K562 (cell line): ENCODE measurements around the gene YES1. TPM values are rescaled to one million over a fixed set of nuclear protein-coding genes. Genes with fewer than 3 reads are reported as not detected.
A peak's percentile ranks its signal among the peaks of the same experiment; 100 is the strongest.

ENCODE experiments used
- AFF4 ChIP-seq: sonication (generic); formaldehyde crosslinking; IDR thresholded peaks from 2 replicates; pipeline ENCODE4 v1.8.0; 2023; ENCODE audit warnings: mild to moderate bottlenecking, missing genetic modification reagents
- CHD2 ChIP-seq: IDR thresholded peaks from 2 replicates; pipeline ENCODE4 v1.6.1; 2011; ENCODE audit warnings: low read depth, low read length
- CREB1 ChIP-seq, 2 experiments: sonication (generic) in 1 of 2; formaldehyde crosslinking in 1 of 2; IDR thresholded peaks; 2 replicates each; pipeline versions ENCODE4 v1.6.1 to v1.8.0; 2012 to 2022; ENCODE audit warnings: inconsistent platforms in 1 of 2, mild to moderate bottlenecking in 1 of 2, missing genetic modification reagents in 1 of 2, moderate library complexity in 1 of 2
- GABPB1 ChIP-seq: sonication (generic); formaldehyde crosslinking; IDR thresholded peaks from 2 replicates; pipeline ENCODE4 v1.8.0; 2022; ENCODE audit warnings: mild to moderate bottlenecking, missing genetic modification reagents
- HMGXB4 ChIP-seq: sonication (generic); formaldehyde crosslinking; IDR thresholded peaks from 2 replicates; pipeline ENCODE4 v1.8.1; 2023; ENCODE audit warnings: mild to moderate bottlenecking, missing genetic modification reagents
- JUNB ChIP-seq: fragments of 450-650 bp; formaldehyde crosslinking; conservative IDR thresholded peaks from 2 replicates; pipeline ENCODE4 v1.4.0; 2020; ENCODE audit warnings: mild to moderate bottlenecking
- MTA2 ChIP-seq: fragments of 450-650 bp; IDR thresholded peaks from 2 replicates; pipeline ENCODE4 v1.6.1; 2016; ENCODE audit warnings: low read depth
- NCOR1 ChIP-seq: fragments of 450-650 bp; IDR thresholded peaks from 2 replicates; pipeline ENCODE4 v1.6.1; 2016; ENCODE audit warnings: mild to moderate bottlenecking, moderate library complexity
- SMARCA4 ChIP-seq: fragments of 450-650 bp; IDR thresholded peaks from 2 replicates; pipeline ENCODE4 v1.6.1; 2016
- SOX6 ChIP-seq: fragments of 450-650 bp; IDR thresholded peaks from 2 replicates; pipeline ENCODE4 v1.6.1; 2014; ENCODE audit warnings: mild to moderate bottlenecking
- TAL1 ChIP-seq: fragments of 450-650 bp; IDR thresholded peaks from 2 replicates; pipeline ENCODE4 v1.6.1; 2016; ENCODE audit warnings: mild to moderate bottlenecking
- TARDBP ChIP-seq: fragments of 450-650 bp; IDR thresholded peaks from 2 replicates; pipeline ENCODE4 v1.6.1; 2016
- UBTF ChIP-seq, 2 experiments: IDR thresholded peaks; 2 replicates each; pipeline ENCODE4 v1.6.1; 2012; ENCODE audit warnings: improper control_type of control experiment in 2 of 2, low read depth in 2 of 2, low read length in 2 of 2, borderline replicate concordance in 1 of 2
- ZBTB26 ChIP-seq: fragments of 450-650 bp; formaldehyde crosslinking; IDR thresholded peaks from 2 replicates; pipeline ENCODE4 v1.4.0; 2022; ENCODE audit warnings: missing genetic modification characterization
- ZMIZ1 ChIP-seq, 2 experiments: fragments of 150-350 bp in 1 of 2; IDR thresholded peaks; 2 replicates each; pipeline ENCODE4 v1.6.1; 2012 to 2016; ENCODE audit warnings: low read depth in 2 of 2, low read length in 2 of 2, mild to moderate bottlenecking in 1 of 2, moderate library complexity in 1 of 2
- polyA plus RNA-seq, 8 experiments: library from polyadenylated mRNA; depleted of rRNA in 4 of 8; stranded (reverse) in 5 of 8; unstranded in 3 of 8; fragments of >200 nt; fragmentation: Nextera tagmentation in 2 of 8; fragmentation: Illumina TruSeq in 1 of 8; extraction: Ambion mirVana in 2 of 8; extraction: Trizol in 1 of 8; gene quantifications; 2 replicates each; pipeline versions ENCODE4 v1.2.1 to v1.2.3, GENCODE V29; 2011 to 2014; ENCODE audit warnings: inconsistent platforms in 1 of 8, missing spikeins in 1 of 8
- total RNA-seq, 7 experiments: library from RNA; depleted of rRNA in 6 of 7; stranded (reverse); fragments of >200 nt in 6 of 7; fragmentation: Illumina TruSeq in 2 of 7; extraction: Trizol in 2 of 7; gene quantifications; 2 replicates each; pipeline versions ENCODE4 v1.2.1 to v1.2.3, GENCODE V29; 2011 to 2021; ENCODE audit warnings: low replicate concordance in 1 of 7

YES1 gene
- total and polyA plus RNA-seq, 9 of the 15 experiments (the other 6 are each of a cell fraction or from before 2014, with no cell fraction given), result 37.2 to 115 (median 77.7) TPM

GRCh38 chr18:830315-830901 lies 18.4 kb upstream of the YES1 start (continued):
- TF ChIP-seq SOX6 (peak; percentile 93), HMGXB4 (CRISPR knock-in tag) (no peak), CHD2 (no peak), CREB1 (IDR thresholded peaks at IDR 0.05) (peak; percentile 26; the same call in 1 of the 2 replicates), CREB1 (CRISPR knock-in tag; IDR thresholded peaks at IDR 0.05) (no peak), ZMIZ1 (IDR thresholded peaks at IDR 0.05; ENCODE audit: low read depth in 2 of 2, low read length in 2 of 2) (no peak), TAL1 (0 out of 2 replicates have a peak, but pooled peaks have one; percentile 11), TARDBP (peak; percentile 42; the same call in 1 of the 2 replicates), ZBTB26 (CRISPR knock-in tag) (0 out of 2 replicates have a peak, but pooled peaks have one; percentile 18), JUNB (CRISPR knock-in tag) (peak; percentile 60; the same call in 1 of the 2 replicates), SMARCA4 (peak; percentile 70), NCOR1 (peak; percentile 22; the same call in 1 of the 2 replicates), MTA2 (peak; percentile 24; the same call in 1 of the 2 replicates), UBTF (IDR thresholded peaks at IDR 0.05; ENCODE audit: borderline replicate concordance in 1 of 2, low read depth in 2 of 2, low read length in 2 of 2) (0 out of 4 replicates have a peak, but pooled peaks of 1 of the 2 experiments have one; percentile 36), GABPB1 (CRISPR knock-in tag) (no peak), AFF4 (CRISPR knock-in tag) (no peak)
